ENCODE results near the gene SLC12A5.
A peak's percentile ranks its signal among the peaks of the same experiment; 100 is the strongest.

SLC12A5 gene

GRCh38 chr20:46014517-46015396 is 14.3 kb upstream of the SLC12A5 start:
- Histone ChIP-seq H3K9me3 (ENCODE audit: control insufficient read depth, low read length) (no peaks in the 10 kb centered on the region), H3K27ac (ENCODE audit: insufficient read depth, low read length, poor library complexity, severe bottlenecking) (no peak overlapping the region), H3K27me3 (replicated peaks; ENCODE audit: control insufficient read depth, insufficient read depth, low read length, poor library complexity, severe bottlenecking) (peaks cover 33% of the 10 kb centered on the region), H3K4me3 (ENCODE audit: insufficient read depth, low read depth, low read length, poor library complexity, severe bottlenecking) (no peak overlapping the region), H3K4me1 (ENCODE audit: control insufficient read depth, insufficient read depth, low read length, poor library complexity, severe bottlenecking) (peaks cover 34% of the 10 kb centered on the region), H3K36me3 (ENCODE audit: control insufficient read depth, insufficient read depth, low read length) (no peaks in the 10 kb centered on the region)
- no peak for DNase-seq

DNA sequence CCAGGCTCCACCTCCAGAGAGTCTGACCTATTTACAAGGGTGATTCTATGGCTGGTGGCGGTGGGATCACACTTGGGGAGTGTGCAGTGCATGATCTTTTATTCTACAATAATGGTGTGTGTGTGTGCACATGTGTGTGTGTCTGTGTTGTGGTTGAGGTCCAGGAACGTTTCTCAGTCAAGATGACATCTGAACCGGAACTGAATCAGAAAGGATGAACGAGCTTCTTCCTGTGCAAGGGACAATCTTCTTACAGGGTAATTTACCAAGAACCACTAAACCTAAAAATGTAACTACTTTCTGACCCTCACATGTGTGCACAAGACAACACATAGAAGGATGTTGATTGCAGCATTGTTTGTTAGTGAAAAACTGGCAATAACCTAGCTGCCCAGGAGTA is 11.7 kb upstream of the SLC12A5 start:
- H3K4me3 ChIP-seq (ENCODE audit: insufficient read depth, low read depth, low read length, poor library complexity, severe bottlenecking), result no peak overlapping the region
- DNase-seq, result no peak
- H3K27me3 ChIP-seq (replicated peaks; ENCODE audit: control insufficient read depth, insufficient read depth, low read length, poor library complexity, severe bottlenecking), result peaks cover 16% of the 10 kb centered on the region
- H3K27ac ChIP-seq (ENCODE audit: insufficient read depth, low read length, poor library complexity, severe bottlenecking), result no peak overlapping the region
- H3K36me3 ChIP-seq (ENCODE audit: control insufficient read depth, insufficient read depth, low read length), result no peaks in the 10 kb centered on the region
- no peaks in the 10 kb centered on the region for H3K9me3 ChIP-seq (ENCODE audit: control insufficient read depth, low read length)
- H3K4me1 ChIP-seq (ENCODE audit: control insufficient read depth, insufficient read depth, low read length, poor library complexity, severe bottlenecking), result peaks cover 20% of the 10 kb centered on the region

DNA sequence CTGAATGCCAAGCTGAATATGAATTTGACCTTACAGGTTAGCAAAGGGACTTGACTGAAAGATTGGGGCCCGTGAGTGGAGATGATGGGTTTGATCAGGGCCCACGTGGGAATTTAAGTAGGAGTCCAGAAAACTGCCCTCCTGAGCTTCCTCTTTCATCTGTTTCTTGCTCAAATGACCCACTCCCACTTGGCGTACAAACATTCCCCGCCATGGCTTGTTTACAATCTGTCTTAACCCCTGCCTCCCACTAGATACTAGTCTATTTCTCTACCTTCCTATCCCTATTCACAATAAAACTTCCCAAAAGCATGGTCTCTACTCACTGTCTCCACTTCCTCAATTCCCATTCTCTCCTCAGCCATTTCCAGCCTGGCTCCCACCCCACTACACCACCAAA is 10.9 kb upstream of the SLC12A5 start:
- Histone ChIP-seq H3K9me3 (ENCODE audit: control insufficient read depth, low read length) (no peaks in the 10 kb centered on the region), H3K27ac (ENCODE audit: insufficient read depth, low read length, poor library complexity, severe bottlenecking) (no peak overlapping the region), H3K36me3 (ENCODE audit: control insufficient read depth, insufficient read depth, low read length) (no peaks in the 10 kb centered on the region), H3K27me3 (replicated peaks; ENCODE audit: control insufficient read depth, insufficient read depth, low read length, poor library complexity, severe bottlenecking) (peaks cover 15% of the 10 kb centered on the region), H3K4me3 (ENCODE audit: insufficient read depth, low read depth, low read length, poor library complexity, severe bottlenecking) (no peak overlapping the region), H3K4me1 (ENCODE audit: control insufficient read depth, insufficient read depth, low read length, poor library complexity, severe bottlenecking) (peaks cover 24% of the 10 kb centered on the region)
- no peak for DNase-seq

DNA sequence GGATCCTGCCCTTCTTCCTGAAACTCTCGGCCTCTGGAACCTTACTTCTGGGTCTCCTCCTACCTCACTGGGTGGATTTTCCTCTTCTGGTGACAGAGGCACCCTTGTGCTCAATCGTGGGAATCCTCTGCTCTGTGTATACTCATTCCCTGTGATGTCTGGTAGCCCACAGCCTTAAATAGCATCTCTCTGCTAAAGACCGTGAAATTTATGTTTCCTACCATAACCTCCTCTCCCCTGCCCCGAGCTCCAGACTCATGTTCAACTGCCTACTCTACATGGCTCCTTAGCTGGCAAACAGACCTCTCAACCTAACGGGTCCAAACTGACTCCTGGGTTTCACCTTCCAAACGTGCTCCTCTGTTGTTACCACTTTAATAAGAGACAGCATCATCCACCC is 10.4 kb upstream of the SLC12A5 start:
- Histone ChIP-seq H3K36me3 (ENCODE audit: control insufficient read depth, insufficient read depth, low read length) (no peaks in the 10 kb centered on the region), H3K9me3 (ENCODE audit: control insufficient read depth, low read length) (no peaks in the 10 kb centered on the region), H3K27me3 (replicated peaks; ENCODE audit: control insufficient read depth, insufficient read depth, low read length, poor library complexity, severe bottlenecking) (peaks cover 12% of the 10 kb centered on the region), H3K27ac (ENCODE audit: insufficient read depth, low read length, poor library complexity, severe bottlenecking) (no peak overlapping the region), H3K4me1 (ENCODE audit: control insufficient read depth, insufficient read depth, low read length, poor library complexity, severe bottlenecking) (peaks cover 20% of the 10 kb centered on the region), H3K4me3 (ENCODE audit: insufficient read depth, low read depth, low read length, poor library complexity, severe bottlenecking) (no peak overlapping the region)
- DNase-seq, result no peak

DNA sequence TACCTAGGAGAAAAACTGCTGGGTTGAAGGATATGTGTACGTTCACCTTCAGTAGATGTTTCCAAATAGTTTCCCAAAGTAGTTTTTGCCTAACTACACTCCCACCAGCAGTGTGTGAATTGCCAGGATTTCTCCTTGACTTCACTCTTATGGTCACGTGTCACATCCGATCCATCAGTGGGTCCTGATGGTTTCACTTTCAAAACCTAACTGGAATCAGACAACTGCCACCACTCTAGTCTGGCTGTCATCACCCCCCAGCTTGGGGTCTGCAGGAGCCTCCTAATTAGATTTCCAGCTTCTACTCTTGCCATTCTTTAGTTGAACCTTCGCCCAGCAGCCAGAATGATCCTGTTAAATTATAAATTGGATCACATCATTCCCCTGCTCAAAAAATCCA is 8.5 kb upstream of the SLC12A5 start:
- peaks cover 15% of the 10 kb centered on the region for H3K4me1 ChIP-seq (ENCODE audit: control insufficient read depth, insufficient read depth, low read length, poor library complexity, severe bottlenecking)
- H3K27me3 ChIP-seq (replicated peaks; ENCODE audit: control insufficient read depth, insufficient read depth, low read length, poor library complexity, severe bottlenecking), result peaks cover 12% of the 10 kb centered on the region
- no peak overlapping the region for H3K27ac ChIP-seq (ENCODE audit: insufficient read depth, low read length, poor library complexity, severe bottlenecking)
- DNase-seq, result no peak
- H3K36me3 ChIP-seq (ENCODE audit: control insufficient read depth, insufficient read depth, low read length), result no peaks in the 10 kb centered on the region
- no peaks in the 10 kb centered on the region for H3K9me3 ChIP-seq (ENCODE audit: control insufficient read depth, low read length)
- no peak overlapping the region for H3K4me3 ChIP-seq (ENCODE audit: insufficient read depth, low read depth, low read length, poor library complexity, severe bottlenecking)

DNA sequence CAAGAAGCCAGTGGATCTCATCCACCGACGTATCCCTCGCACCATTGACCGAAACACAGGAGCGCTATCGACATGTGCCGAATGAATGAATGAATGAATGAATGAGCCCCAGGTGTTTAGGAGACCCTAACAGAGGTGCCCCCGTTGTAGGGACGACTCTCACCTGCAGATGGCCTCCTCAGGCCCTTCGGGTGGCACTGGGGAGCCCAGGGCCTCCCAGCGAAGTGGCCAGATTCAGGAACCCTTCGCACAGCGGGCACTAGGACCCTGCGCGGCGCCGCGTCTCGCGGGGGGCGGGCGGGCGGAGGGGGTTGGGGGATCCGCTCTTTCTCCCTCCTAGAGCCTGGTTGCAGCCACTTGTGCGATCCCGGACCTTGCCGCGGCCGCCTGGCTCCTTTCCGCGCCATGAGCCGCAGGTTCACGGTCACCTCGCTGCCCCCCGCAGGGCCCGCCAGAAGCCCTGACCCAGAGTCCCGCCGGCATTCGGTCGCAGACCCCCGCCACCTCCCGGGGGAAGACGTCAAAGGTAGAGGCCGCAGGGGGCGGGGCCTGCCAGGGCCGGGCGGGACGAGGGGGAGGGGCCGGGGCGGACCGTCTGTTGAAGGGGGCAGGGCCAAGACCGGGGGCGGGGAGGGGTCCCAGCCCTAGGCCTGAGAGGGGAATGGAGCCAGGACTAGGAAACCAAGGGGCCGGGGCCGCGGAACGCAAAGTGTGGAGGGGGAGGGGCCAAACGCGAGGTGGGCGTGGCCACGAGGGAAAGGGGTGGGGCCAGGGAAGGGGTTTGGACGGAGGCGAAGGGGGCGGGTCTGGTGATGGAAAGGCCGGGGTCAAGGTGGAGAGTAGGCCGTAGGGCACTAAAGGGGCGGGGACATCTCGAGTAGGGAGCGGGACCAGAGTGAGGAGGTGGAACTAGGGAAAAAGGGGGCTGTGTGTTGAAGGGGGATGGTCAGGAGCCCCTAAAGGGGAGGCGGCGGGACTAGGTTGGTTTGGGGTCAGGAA is 7.4 kb upstream of the SLC12A5 start:
- H3K4me1 ChIP-seq (ENCODE audit: control insufficient read depth, insufficient read depth, low read length, poor library complexity, severe bottlenecking), result peaks cover 15% of the 10 kb centered on the region
- DNase-seq, result peak in 1 of 3 donors; percentile 32
- peaks cover 12% of the 10 kb centered on the region for H3K27me3 ChIP-seq (replicated peaks; ENCODE audit: control insufficient read depth, insufficient read depth, low read length, poor library complexity, severe bottlenecking)
- no peaks in the 10 kb centered on the region for H3K9me3 ChIP-seq (ENCODE audit: control insufficient read depth, low read length)
- H3K4me3 ChIP-seq (ENCODE audit: insufficient read depth, low read depth, low read length, poor library complexity, severe bottlenecking), result peak overlapping the region; percentile 26
- H3K36me3 ChIP-seq (ENCODE audit: control insufficient read depth, insufficient read depth, low read length), result no peaks in the 10 kb centered on the region
- no peak overlapping the region for H3K27ac ChIP-seq (ENCODE audit: insufficient read depth, low read length, poor library complexity, severe bottlenecking)

- no peaks in the 10 kb centered on the region for H3K9me3 ChIP-seq (ENCODE audit: control insufficient read depth, low read length)
- no peak overlapping the region for H3K27ac ChIP-seq (ENCODE audit: insufficient read depth, low read length, poor library complexity, severe bottlenecking)
- H3K27me3 ChIP-seq (replicated peaks; ENCODE audit: control insufficient read depth, insufficient read depth, low read length, poor library complexity, severe bottlenecking), result peaks cover 16% of the 10 kb centered on the region
- peaks cover 15% of the 10 kb centered on the region for H3K4me1 ChIP-seq (ENCODE audit: control insufficient read depth, insufficient read depth, low read length, poor library complexity, severe bottlenecking)
- DNase-seq, result peak; percentile 41 to 58 (median 43)
- H3K4me3 ChIP-seq (ENCODE audit: insufficient read depth, low read depth, low read length, poor library complexity, severe bottlenecking), result peak overlapping the region; percentile 20
- H3K36me3 ChIP-seq (ENCODE audit: control insufficient read depth, insufficient read depth, low read length), result no peaks in the 10 kb centered on the region
These were observed 6.4 kb upstream of the SLC12A5 start for GRCh38 chr20:46022411-46023147.

DNA sequence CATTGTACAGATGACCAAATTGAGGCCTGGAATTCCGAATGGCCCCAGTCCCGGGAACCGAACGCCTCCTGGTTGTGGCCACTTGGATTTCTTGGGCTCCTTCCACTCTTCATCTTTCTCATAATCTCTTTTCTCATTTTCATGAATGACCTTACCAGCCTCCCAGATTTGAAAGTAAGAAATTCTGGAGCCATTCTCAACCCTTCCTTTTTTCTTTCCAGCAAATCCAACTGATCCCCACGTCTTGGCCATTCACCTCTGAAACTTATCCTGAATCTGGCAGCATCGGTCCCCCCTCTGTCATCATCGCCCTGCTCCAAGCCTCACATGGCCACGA is 5.9 kb upstream of the SLC12A5 start:
- H3K9me3 ChIP-seq (ENCODE audit: control insufficient read depth, low read length), result no peaks in the 10 kb centered on the region
- no peaks in the 10 kb centered on the region for H3K36me3 ChIP-seq (ENCODE audit: control insufficient read depth, insufficient read depth, low read length)
- H3K27ac ChIP-seq (ENCODE audit: insufficient read depth, low read length, poor library complexity, severe bottlenecking), result no peak overlapping the region
- no peak for DNase-seq
- peaks cover 20% of the 10 kb centered on the region for H3K27me3 ChIP-seq (replicated peaks; ENCODE audit: control insufficient read depth, insufficient read depth, low read length, poor library complexity, severe bottlenecking)
- H3K4me1 ChIP-seq (ENCODE audit: control insufficient read depth, insufficient read depth, low read length, poor library complexity, severe bottlenecking), result peaks cover 15% of the 10 kb centered on the region
- H3K4me3 ChIP-seq (ENCODE audit: insufficient read depth, low read depth, low read length, poor library complexity, severe bottlenecking), result no peak overlapping the region

- Histone ChIP-seq H3K4me1 (ENCODE audit: control insufficient read depth, insufficient read depth, low read length, poor library complexity, severe bottlenecking) (peaks cover 15% of the 10 kb centered on the region), H3K27ac (ENCODE audit: insufficient read depth, low read length, poor library complexity, severe bottlenecking) (no peak overlapping the region), H3K4me3 (ENCODE audit: insufficient read depth, low read depth, low read length, poor library complexity, severe bottlenecking) (no peak overlapping the region), H3K27me3 (replicated peaks; ENCODE audit: control insufficient read depth, insufficient read depth, low read length, poor library complexity, severe bottlenecking) (peaks cover 21% of the 10 kb centered on the region), H3K36me3 (ENCODE audit: control insufficient read depth, insufficient read depth, low read length) (no peaks in the 10 kb centered on the region), H3K9me3 (ENCODE audit: control insufficient read depth, low read length) (no peaks in the 10 kb centered on the region)
- no peak for DNase-seq
These were observed 5.0 kb upstream of the SLC12A5 start for GRCh38 chr20:46023999-46024398.

All from effector memory CD4-positive, alpha-beta T cell (primary cell).